HepG2 (cell line): ENCODE measurements around the gene SMAD3. TPM values are rescaled to one million over a fixed set of nuclear protein-coding genes. Genes with fewer than 3 reads are reported as not detected.
A peak's percentile ranks its signal among the peaks of the same experiment; 100 is the strongest.

Experiments
- BRF2 ChIP-seq: sonication (generic); formaldehyde crosslinking; IDR thresholded peaks from 2 replicates; pipeline ENCODE4 v1.8.1; 2022; ENCODE audit warnings: mild to moderate bottlenecking, missing genetic modification reagents
- CAMTA2 ChIP-seq: sonication (generic); formaldehyde crosslinking; IDR thresholded peaks from 2 replicates; pipeline ENCODE4 v1.4.0; 2020; ENCODE audit warnings: mild to moderate bottlenecking, missing genetic modification reagents, borderline replicate concordance
- DNMT1 ChIP-seq: sonication (generic); formaldehyde crosslinking; IDR thresholded peaks from 2 replicates; pipeline ENCODE4 v1.5.1; 2020; ENCODE audit warnings: mild to moderate bottlenecking, missing genetic modification reagents
- DR1 ChIP-seq: sonication (generic); formaldehyde crosslinking; IDR thresholded peaks from 2 replicates; pipeline ENCODE4 v1.8.0; 2021; ENCODE audit warnings: mild to moderate bottlenecking, missing genetic modification reagents, inconsistent platforms
- ELF4 ChIP-seq: sonication (generic); formaldehyde crosslinking; IDR thresholded peaks from 2 replicates; pipeline ENCODE4 v1.5.0; 2020; ENCODE audit warnings: missing genetic modification reagents, mild to moderate bottlenecking, moderate library complexity, borderline replicate concordance
- FOXO1 ChIP-seq: sonication (generic); formaldehyde crosslinking; IDR thresholded peaks from 2 replicates; pipeline ENCODE4 v1.4.0; 2020; ENCODE audit warnings: missing genetic modification reagents
- GATAD1 ChIP-seq: IDR thresholded peaks from 2 replicates; pipeline ENCODE4 v1.6.1; 2016; ENCODE audit warnings: missing genetic modification reagents, missing compliant biosample characterization
- MIER3 ChIP-seq: IDR thresholded peaks from 2 replicates; pipeline ENCODE4 v1.6.1; 2016; ENCODE audit warnings: missing compliant biosample characterization, borderline replicate concordance
- SP5 ChIP-seq: IDR thresholded peaks from 2 replicates; pipeline ENCODE4 v1.6.1; 2016; ENCODE audit warnings: low read depth, borderline replicate concordance
- TCF12 ChIP-seq, 2 experiments: fragments of 450-650 bp in 1 of 2; sonication (generic) in 1 of 2; formaldehyde crosslinking in 1 of 2; IDR thresholded peaks; 2 replicates each; pipeline versions ENCODE4 v1.6.1 to v1.8.0; 2017 to 2022; ENCODE audit warnings: antibody characterized with exemption in 1 of 2, mild to moderate bottlenecking in 1 of 2, missing genetic modification reagents in 1 of 2, moderate library complexity in 1 of 2
- TEAD2 ChIP-seq: sonication (generic); formaldehyde crosslinking; IDR thresholded peaks from 2 replicates; pipeline ENCODE4 v1.9.0; 2021; ENCODE audit warnings: missing genetic modification reagents
- TFAP4 ChIP-seq: sonication (generic); IDR thresholded peaks from 2 replicates; pipeline ENCODE4 v1.6.1; 2016; ENCODE audit warnings: low read depth, borderline replicate concordance
- XRCC5 ChIP-seq: fragments of 200-400 bp; formaldehyde crosslinking; optimal IDR thresholded peaks from 2 replicates; pipeline ENCODE3; 2017; ENCODE audit warnings: mild to moderate bottlenecking, low read length
- ZBTB20 ChIP-seq: sonication (generic); formaldehyde crosslinking; IDR thresholded peaks from 2 replicates; pipeline ENCODE4 v1.8.1; 2023; ENCODE audit warnings: missing genetic modification reagents, low read depth, mild to moderate bottlenecking, borderline replicate concordance
- ZBTB7B ChIP-seq: sonication (generic); formaldehyde crosslinking; IDR thresholded peaks from 2 replicates; pipeline ENCODE4 v1.4.0; 2020; ENCODE audit warnings: missing genetic modification reagents
- ZNF331 ChIP-seq: sonication (generic); formaldehyde crosslinking; IDR thresholded peaks from 2 replicates; pipeline ENCODE4 v1.4.0; 2020; ENCODE audit warnings: missing genetic modification reagents
- ZNF34 ChIP-seq: sonication (generic); formaldehyde crosslinking; IDR thresholded peaks from 2 replicates; pipeline ENCODE4 v1.4.0; 2020; ENCODE audit warnings: mild to moderate bottlenecking, missing genetic modification reagents, borderline replicate concordance
- ZNF343 ChIP-seq: sonication (generic); formaldehyde crosslinking; IDR thresholded peaks from 2 replicates; pipeline ENCODE4 v1.4.0; 2020; ENCODE audit warnings: mild to moderate bottlenecking, missing genetic modification reagents
- polyA plus RNA-seq, 8 experiments: library from polyadenylated mRNA; depleted of rRNA in 3 of 8; stranded (reverse) in 7 of 8; unstranded in 1 of 8; fragments of >200 nt; fragmentation: Illumina TruSeq in 4 of 8; extraction: Trizol in 4 of 8; gene quantifications; 2 replicates each; pipeline versions ENCODE4 v1.2.1 to v1.2.3, GENCODE V29; 2011 to 2016; ENCODE audit warnings: low read depth in 4 of 8, missing spikeins in 1 of 8, mixed read lengths in 1 of 8; ENCODE audit not compliant: insufficient read depth in 1 of 8
- total RNA-seq, 5 experiments: library from RNA; depleted of rRNA; stranded (reverse); fragments of >200 nt; fragmentation: Illumina TruSeq; extraction: Trizol; gene quantifications; 2 replicates each; pipeline ENCODE4 v1.2.3, GENCODE V29; 2016; ENCODE audit warnings: low read depth in 1 of 5
- TF ChIP-seq, protein P1 (sequence below): sonication (generic); formaldehyde crosslinking; IDR thresholded peaks from 2 replicates; pipeline ENCODE4 v1.8.0; 2022; ENCODE audit warnings: missing genetic modification reagents, low read depth, mild to moderate bottlenecking, borderline replicate concordance
- TF ChIP-seq, protein P2 (sequence below): sonication (generic); formaldehyde crosslinking; IDR thresholded peaks from 2 replicates; pipeline ENCODE4 v1.5.1; 2020; ENCODE audit warnings: missing genetic modification reagents, mild to moderate bottlenecking, borderline replicate concordance
- TF ChIP-seq, protein P3 (sequence below): IDR thresholded peaks from 2 replicates; pipeline ENCODE4 v1.6.1; 2016; ENCODE audit warnings: missing genetic modification reagents, missing compliant biosample characterization

The SMAD3 gene
- total and polyA plus RNA-seq, 2 of the 13 experiments (the other 11 are each of a cell fraction or from before 2014, with no cell fraction given) = 8.6 to 56.3 TPM

- 0 out of 2 replicates have a peak, but pooled peaks have one; percentile 71 for TF ChIP-seq DR1
- TF ChIP-seq SP5 = peak; percentile 61; the same call in 1 of the 2 replicates
- 0 out of 2 replicates have a peak, but pooled peaks have one; percentile 11 for TF ChIP-seq FOXO1 (CRISPR knock-in tag)
- TF ChIP-seq, protein P1, sequence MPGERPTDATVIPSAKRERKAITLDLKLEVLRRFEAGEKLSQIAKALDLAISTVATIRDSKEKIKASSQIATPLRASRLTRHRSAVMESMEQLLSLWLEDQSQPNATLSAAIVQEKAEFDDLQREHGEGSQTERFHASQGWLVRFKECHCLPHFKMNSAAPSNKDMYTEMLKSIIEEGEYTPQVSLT (CRISPR knock-in tag) = no peak
- no peak for TF ChIP-seq CAMTA2 (CRISPR knock-in tag)
- TF ChIP-seq ZNF34 (CRISPR knock-in tag) = no peak
- peak; percentile 79; the same call in 1 of the 2 replicates for TF ChIP-seq ZBTB20 (CRISPR knock-in tag)
- TF ChIP-seq, protein P2, sequence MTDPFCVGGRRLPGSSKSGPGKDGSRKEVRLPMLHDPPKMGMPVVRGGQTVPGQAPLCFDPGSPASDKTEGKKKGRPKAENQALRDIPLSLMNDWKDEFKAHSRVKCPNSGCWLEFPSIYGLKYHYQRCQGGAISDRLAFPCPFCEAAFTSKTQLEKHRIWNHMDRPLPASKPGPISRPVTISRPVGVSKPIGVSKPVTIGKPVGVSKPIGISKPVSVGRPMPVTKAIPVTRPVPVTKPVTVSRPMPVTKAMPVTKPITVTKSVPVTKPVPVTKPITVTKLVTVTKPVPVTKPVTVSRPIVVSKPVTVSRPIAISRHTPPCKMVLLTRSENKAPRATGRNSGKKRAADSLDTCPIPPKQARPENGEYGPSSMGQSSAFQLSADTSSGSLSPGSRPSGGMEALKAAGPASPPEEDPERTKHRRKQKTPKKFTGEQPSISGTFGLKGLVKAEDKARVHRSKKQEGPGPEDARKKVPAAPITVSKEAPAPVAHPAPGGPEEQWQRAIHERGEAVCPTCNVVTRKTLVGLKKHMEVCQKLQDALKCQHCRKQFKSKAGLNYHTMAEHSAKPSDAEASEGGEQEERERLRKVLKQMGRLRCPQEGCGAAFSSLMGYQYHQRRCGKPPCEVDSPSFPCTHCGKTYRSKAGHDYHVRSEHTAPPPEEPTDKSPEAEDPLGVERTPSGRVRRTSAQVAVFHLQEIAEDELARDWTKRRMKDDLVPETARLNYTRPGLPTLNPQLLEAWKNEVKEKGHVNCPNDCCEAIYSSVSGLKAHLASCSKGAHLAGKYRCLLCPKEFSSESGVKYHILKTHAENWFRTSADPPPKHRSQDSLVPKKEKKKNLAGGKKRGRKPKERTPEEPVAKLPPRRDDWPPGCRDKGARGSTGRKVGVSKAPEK (CRISPR knock-in tag) = peak; percentile 85; the same call in 1 of the 2 replicates
- TF ChIP-seq ZNF343 (CRISPR knock-in tag) = peak; percentile 55; the same call in 1 of the 2 replicates
- TF ChIP-seq, protein P3, sequence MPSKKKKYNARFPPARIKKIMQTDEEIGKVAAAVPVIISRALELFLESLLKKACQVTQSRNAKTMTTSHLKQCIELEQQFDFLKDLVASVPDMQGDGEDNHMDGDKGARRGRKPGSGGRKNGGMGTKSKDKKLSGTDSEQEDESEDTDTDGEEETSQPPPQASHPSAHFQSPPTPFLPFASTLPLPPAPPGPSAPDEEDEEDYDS (CRISPR knock-in tag) = peak; percentile 86
- peak; percentile 65 for TF ChIP-seq ZNF331 (CRISPR knock-in tag)
- 0 out of 2 replicates have a peak, but pooled peaks have one; percentile 13 for TF ChIP-seq GATAD1 (CRISPR knock-in tag)
- TF ChIP-seq ELF4 = 0 out of 2 replicates have a peak, but pooled peaks have one; percentile 19
- TF ChIP-seq DNMT1 (CRISPR knock-in tag) = no peak
- TF ChIP-seq TFAP4 = peak; percentile 28; the same call in 1 of the 2 replicates
- TF ChIP-seq TEAD2 (CRISPR knock-in tag) = no peak
- TF ChIP-seq XRCC5 = peak; percentile 38
- peak; percentile 73 for TF ChIP-seq BRF2 (CRISPR knock-in tag)
- 0 out of 2 replicates have a peak, but pooled peaks have one; percentile 60 for TF ChIP-seq MIER3 (CRISPR knock-in tag)
- peak; percentile 27; the same call in 1 of the 2 replicates for TF ChIP-seq ZBTB7B (CRISPR knock-in tag)
- no peak for TF ChIP-seq TCF12 (IDR thresholded peaks at IDR 0.05)
- TF ChIP-seq TCF12 (CRISPR knock-in tag; IDR thresholded peaks at IDR 0.05) = 0 out of 2 replicates have a peak, but pooled peaks have one; percentile 42
Observed at GRCh38 chr15:67063689-67064606, 1.5 kb upstream of the SMAD3 start (continued).
